GM23248 (cell line): ENCODE measurements around the gene KRTAP19-6.

Experiments
- EZH2 ChIP-seq: fragments of 200-600 bp; sonication (generic); IDR thresholded peaks from 2 replicates; pipeline ENCODE4 v1.6.1; 2018; ENCODE audit warnings: antibody characterized with exemption, mild to moderate bottlenecking; ENCODE audit not compliant: insufficient read depth, poor library complexity, severe bottlenecking
- EZH2phosphoT487 ChIP-seq: fragments of 200-600 bp; sonication (generic); IDR thresholded peaks from 2 replicates; pipeline ENCODE4 v1.6.1; 2018; ENCODE audit warnings: antibody characterized with exemption, moderate library complexity, mild to moderate bottlenecking, low read depth; ENCODE audit not compliant: insufficient read depth

DNA sequence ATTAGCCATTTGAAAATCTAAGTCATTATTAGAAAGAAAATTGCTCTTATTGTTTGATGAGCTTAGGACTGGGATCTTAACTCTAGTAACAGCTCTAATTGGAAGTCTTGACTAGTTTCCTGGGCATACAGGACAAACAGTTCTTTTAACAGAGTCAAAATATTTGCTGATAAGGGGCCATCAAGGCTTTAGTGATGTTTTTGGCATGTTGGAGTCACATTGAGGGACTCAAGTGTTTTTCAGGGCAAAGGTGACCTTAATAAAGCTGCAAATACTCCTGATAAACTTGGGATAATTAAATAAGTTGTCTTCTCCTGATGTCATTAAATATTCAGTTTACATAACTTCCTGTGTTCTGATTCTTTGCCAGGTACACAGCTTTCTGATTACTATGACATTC, 26.0 kb upstream of the KRTAP19-6 start:
- TF ChIP-seq EZH2 (no peak), EZH2phosphoT487 (no peak)
